ENCODE data around the gene PRKAG2.

PRKAG2 gene

DNA sequence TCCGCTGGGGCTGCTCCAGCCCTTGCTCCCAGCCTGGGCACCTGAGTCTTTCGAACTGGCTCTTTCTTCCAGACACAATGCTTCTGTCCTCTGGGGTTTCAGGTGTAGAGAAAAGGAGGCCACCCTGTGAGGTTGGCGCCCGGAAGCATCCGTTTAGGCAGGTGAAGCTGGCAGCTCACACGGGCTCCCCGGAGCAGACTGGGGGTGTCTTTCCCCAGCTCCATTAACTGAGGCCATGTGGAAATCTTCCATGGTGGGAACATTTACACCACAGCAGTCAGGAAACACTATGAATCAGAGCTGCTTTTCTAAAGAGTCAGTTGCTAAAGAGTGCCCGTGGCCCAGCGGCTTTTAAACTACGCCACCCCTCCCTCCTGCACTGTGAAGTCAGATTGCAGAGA is 29.2 kb downstream of the PRKAG2 start:
- Histone ChIP-seq H3K4me1 (ENCODE audit: low read length) (peaks cover 13% of the 10 kb centered on the region), H3K36me3 (replicated peaks; ENCODE audit: low read depth, low read length) (no peaks in the 10 kb centered on the region), H3K9ac (ENCODE audit: low read length) (no peak overlapping the region), H3K4me3 (ENCODE audit: low read length) (no peak overlapping the region), H3K79me2 (ENCODE audit: low read length) (no peaks in the 10 kb centered on the region), H3K27ac (ENCODE audit: low read length) (no peak overlapping the region), H3K27me3 (ENCODE audit: low read depth, low read length) (peaks cover 7% of the 10 kb centered on the region; the same call in 1 of the 2 replicates), H4K20me1 (ENCODE audit: insufficient read depth, low read length) (no peaks in the 10 kb centered on the region), H2AFZ (ENCODE audit: low read depth, low read length) (no peak overlapping the region), H3K4me2 (ENCODE audit: low read length) (no peak overlapping the region), H3K9me3 (ENCODE audit: insufficient read depth, low read length) (no peaks in the 10 kb centered on the region)
- TF ChIP-seq, protein P1, sequence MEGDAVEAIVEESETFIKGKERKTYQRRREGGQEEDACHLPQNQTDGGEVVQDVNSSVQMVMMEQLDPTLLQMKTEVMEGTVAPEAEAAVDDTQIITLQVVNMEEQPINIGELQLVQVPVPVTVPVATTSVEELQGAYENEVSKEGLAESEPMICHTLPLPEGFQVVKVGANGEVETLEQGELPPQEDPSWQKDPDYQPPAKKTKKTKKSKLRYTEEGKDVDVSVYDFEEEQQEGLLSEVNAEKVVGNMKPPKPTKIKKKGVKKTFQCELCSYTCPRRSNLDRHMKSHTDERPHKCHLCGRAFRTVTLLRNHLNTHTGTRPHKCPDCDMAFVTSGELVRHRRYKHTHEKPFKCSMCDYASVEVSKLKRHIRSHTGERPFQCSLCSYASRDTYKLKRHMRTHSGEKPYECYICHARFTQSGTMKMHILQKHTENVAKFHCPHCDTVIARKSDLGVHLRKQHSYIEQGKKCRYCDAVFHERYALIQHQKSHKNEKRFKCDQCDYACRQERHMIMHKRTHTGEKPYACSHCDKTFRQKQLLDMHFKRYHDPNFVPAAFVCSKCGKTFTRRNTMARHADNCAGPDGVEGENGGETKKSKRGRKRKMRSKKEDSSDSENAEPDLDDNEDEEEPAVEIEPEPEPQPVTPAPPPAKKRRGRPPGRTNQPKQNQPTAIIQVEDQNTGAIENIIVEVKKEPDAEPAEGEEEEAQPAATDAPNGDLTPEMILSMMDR (IDR thresholded peaks at IDR 0.05; ENCODE audit: low read depth, low read length), result no peak
- TF ChIP-seq EZH2phosphoT487 (IDR thresholded peaks at IDR 0.05; ENCODE audit: low read depth), result no peak

- Histone ChIP-seq H3K27me3 (ENCODE audit: low read depth, low read length) (peaks cover 7% of the 10 kb centered on the region; the same call in 1 of the 2 replicates), H2AFZ (ENCODE audit: low read depth, low read length) (no peak overlapping the region), H3K9ac (ENCODE audit: low read length) (no peak overlapping the region), H3K79me2 (ENCODE audit: low read length) (no peaks in the 10 kb centered on the region), H3K36me3 (replicated peaks; ENCODE audit: low read depth, low read length) (no peaks in the 10 kb centered on the region), H3K9me3 (ENCODE audit: insufficient read depth, low read length) (no peaks in the 10 kb centered on the region), H3K4me1 (ENCODE audit: low read length) (peaks cover 13% of the 10 kb centered on the region), H3K4me2 (ENCODE audit: low read length) (no peak overlapping the region), H4K20me1 (ENCODE audit: insufficient read depth, low read length) (no peaks in the 10 kb centered on the region), H3K27ac (ENCODE audit: low read length) (no peak overlapping the region), H3K4me3 (ENCODE audit: low read length) (no peak overlapping the region)
- TF ChIP-seq, protein P1 (IDR thresholded peaks at IDR 0.05; ENCODE audit: low read depth, low read length), result no peak
- TF ChIP-seq EZH2phosphoT487 (IDR thresholded peaks at IDR 0.05; ENCODE audit: low read depth), result no peak
These were observed 29.8 kb downstream of the PRKAG2 start for GRCh38 chr7:151847136-151847535.

GRCh38 chr7:151845412-151846205 is 31.3 kb downstream of the PRKAG2 start:
- no peak overlapping the region for H3K4me2 ChIP-seq (ENCODE audit: low read length)
- no peak overlapping the region for H3K27ac ChIP-seq (ENCODE audit: low read length)
- no peaks in the 10 kb centered on the region for H3K9me3 ChIP-seq (ENCODE audit: insufficient read depth, low read length)
- H4K20me1 ChIP-seq (ENCODE audit: insufficient read depth, low read length), result no peaks in the 10 kb centered on the region
- H2AFZ ChIP-seq (ENCODE audit: low read depth, low read length), result no peak overlapping the region
- no peaks in the 10 kb centered on the region for H3K27me3 ChIP-seq (ENCODE audit: low read depth, low read length)
- TF ChIP-seq EZH2phosphoT487 (IDR thresholded peaks at IDR 0.05; ENCODE audit: low read depth), result no peak
- TF ChIP-seq, protein P1 (IDR thresholded peaks at IDR 0.05; ENCODE audit: low read depth, low read length), result no peak
- H3K36me3 ChIP-seq (replicated peaks; ENCODE audit: low read depth, low read length), result no peaks in the 10 kb centered on the region
- no peaks in the 10 kb centered on the region for H3K4me1 ChIP-seq (ENCODE audit: low read length)
- no peak overlapping the region for H3K9ac ChIP-seq (ENCODE audit: low read length)
- H3K79me2 ChIP-seq (ENCODE audit: low read length), result no peaks in the 10 kb centered on the region
- H3K4me3 ChIP-seq (ENCODE audit: low read length), result no peak overlapping the region

GRCh38 chr7:151844825-151845200 is 32.1 kb downstream of the PRKAG2 start:
- Histone ChIP-seq H3K9me3 (ENCODE audit: insufficient read depth, low read length) (no peaks in the 10 kb centered on the region), H3K36me3 (replicated peaks; ENCODE audit: low read depth, low read length) (no peaks in the 10 kb centered on the region), H2AFZ (ENCODE audit: low read depth, low read length) (no peak overlapping the region), H3K27me3 (ENCODE audit: low read depth, low read length) (no peaks in the 10 kb centered on the region), H3K4me2 (ENCODE audit: low read length) (no peak overlapping the region), H3K4me1 (ENCODE audit: low read length) (no peaks in the 10 kb centered on the region), H3K9ac (ENCODE audit: low read length) (no peak overlapping the region), H3K4me3 (ENCODE audit: low read length) (no peak overlapping the region), H4K20me1 (ENCODE audit: insufficient read depth, low read length) (no peaks in the 10 kb centered on the region), H3K27ac (ENCODE audit: low read length) (no peak overlapping the region), H3K79me2 (ENCODE audit: low read length) (no peaks in the 10 kb centered on the region)
- TF ChIP-seq, protein P1 (IDR thresholded peaks at IDR 0.05; ENCODE audit: low read depth, low read length), result no peak
